H1 (cell line): Measurements from ENCODE around the gene TLR4. TPM values are rescaled to one million over a fixed set of nuclear protein-coding genes. Genes with fewer than 3 reads are reported as not detected.

Source experiments
- FOSL1 ChIP-seq: IDR thresholded peaks from 2 replicates; pipeline ENCODE4 v1.6.1; 2011; ENCODE audit warnings: mild to moderate bottlenecking, low read depth, low read length, moderate library complexity; ENCODE audit not compliant: insufficient read depth
- polyA plus RNA-seq, 7 experiments: library from polyadenylated mRNA; depleted of rRNA in 3 of 7; stranded (reverse) in 5 of 7; unstranded in 2 of 7; fragments of >200 nt in 5 of 7; fragments of 200-250 nt in 2 of 7; gene quantifications; 1 replicate in 5 of 7; 2 replicates in 1 of 7; 4 replicates in 1 of 7; pipeline versions ENCODE4 v1.2.1 to v1.2.3, GENCODE V29; 2011 to 2013; ENCODE audit warnings: missing spikeins in 2 of 7, mixed read lengths in 2 of 7
- total RNA-seq: library from RNA; stranded (reverse); fragmentation: NEBNext Ultra II Directional; extraction: Animal tissue kit (Norgen Biotek cat#: 25700); gene quantifications from 2 replicates; pipeline ENCODE4 v1.2.1, GENCODE V29; 2021

Gene TLR4
- total and polyA plus RNA-seq, 2 of the 8 experiments (the other 6 are each of a cell fraction or from before 2014, with no cell fraction given), result 0.02 to 0.17 TPM

DNA sequence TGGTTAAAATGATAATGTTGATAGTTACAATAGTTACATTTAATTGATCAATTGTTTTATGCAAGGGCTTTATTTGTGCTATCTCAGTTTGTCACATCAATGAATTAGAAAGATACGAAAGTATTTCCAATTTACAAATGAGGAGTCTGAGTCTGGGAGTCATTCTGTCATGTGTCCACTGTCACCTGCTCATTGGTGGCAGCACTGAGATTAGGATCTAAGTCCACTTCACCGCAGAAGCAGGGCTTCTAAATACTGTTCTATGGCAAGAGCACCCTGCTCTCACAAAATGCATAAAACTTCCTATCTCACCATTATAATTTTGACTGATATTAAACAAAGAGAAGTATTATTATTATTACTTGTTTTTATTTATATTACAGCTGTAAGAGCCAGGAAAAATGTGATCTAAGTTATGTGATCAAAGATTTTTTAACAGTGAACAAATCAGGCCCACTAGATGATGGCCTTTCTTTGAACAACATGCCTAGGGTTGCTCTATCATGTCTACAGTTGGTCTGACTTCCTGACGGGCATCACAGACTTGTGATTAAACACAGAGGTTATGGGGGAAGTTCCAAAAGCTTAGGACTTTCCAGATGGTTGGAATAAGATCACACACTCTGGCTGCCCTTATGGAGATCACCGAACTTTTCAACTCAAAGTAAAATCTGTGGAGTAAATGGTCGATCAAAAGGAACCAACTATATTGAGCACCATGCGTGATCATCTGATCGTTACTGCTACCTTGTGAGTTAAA lies 15.1 kb downstream of the TLR4 start (continued):
- TF ChIP-seq FOSL1, result no peak
